ENCODE results near the gene RAET1G.

RAET1G gene

GRCh38 chr6:149889326-149889725 is 33.6 kb downstream of the RAET1G start:
- no peak for DNase-seq (ENCODE audit: low read depth in 2 of 2)
- H3K4me3 ChIP-seq (replicated peaks in 1 of 2; ENCODE audit: low read depth in 2 of 2, low read length in 2 of 2): no peak overlapping the region
- no peak for TF ChIP-seq CTCF (IDR thresholded peaks at IDR 0.05; ENCODE audit: low read depth, low read length)

GRCh38 chr6:149888659-149889058 is 34.3 kb downstream of the RAET1G start:
- DNase-seq (ENCODE audit: low read depth in 2 of 2): peak in 1 of 2 donors; percentile 28
- no peak for TF ChIP-seq CTCF (IDR thresholded peaks at IDR 0.05; ENCODE audit: low read depth, low read length)
- no peak overlapping the region for H3K4me3 ChIP-seq (replicated peaks in 1 of 2; ENCODE audit: low read depth in 2 of 2, low read length in 2 of 2)

GRCh38 chr6:149888093-149888492 is 34.8 kb downstream of the RAET1G start:
- no peak for TF ChIP-seq CTCF (IDR thresholded peaks at IDR 0.05; ENCODE audit: low read depth, low read length)
- no peak for DNase-seq (ENCODE audit: low read depth in 2 of 2)
- no peak overlapping the region for H3K4me3 ChIP-seq (replicated peaks in 1 of 2; ENCODE audit: low read depth in 2 of 2, low read length in 2 of 2)

- peak; percentile 54 to 79 for DNase-seq (ENCODE audit: low read depth in 2 of 2)
- H3K4me3 ChIP-seq (replicated peaks in 1 of 2; ENCODE audit: low read depth in 2 of 2, low read length in 2 of 2): no peak overlapping the region
- no peak for TF ChIP-seq CTCF (IDR thresholded peaks at IDR 0.05; ENCODE audit: low read depth, low read length)
Observed at GRCh38 chr6:149887343-149887742, 35.6 kb downstream of the RAET1G start.

GRCh38 chr6:149885888-149886287 is 37.0 kb downstream of the RAET1G start:
- no peak for DNase-seq (ENCODE audit: low read depth in 2 of 2)
- TF ChIP-seq CTCF (IDR thresholded peaks at IDR 0.05; ENCODE audit: low read depth, low read length): no peak
- H3K4me3 ChIP-seq (replicated peaks in 1 of 2; ENCODE audit: low read depth in 2 of 2, low read length in 2 of 2): no peak overlapping the region

GRCh38 chr6:149884617-149885016 is 38.3 kb downstream of the RAET1G start:
- no peak overlapping the region for H3K4me3 ChIP-seq (replicated peaks in 1 of 2; ENCODE audit: low read depth in 2 of 2, low read length in 2 of 2)
- TF ChIP-seq CTCF (IDR thresholded peaks at IDR 0.05; ENCODE audit: low read depth, low read length): no peak
- no peak for DNase-seq (ENCODE audit: low read depth in 2 of 2)

- H3K4me3 ChIP-seq (replicated peaks in 1 of 2; ENCODE audit: low read depth in 2 of 2, low read length in 2 of 2): no peak overlapping the region
- peak; percentile 53 to 72 for DNase-seq (ENCODE audit: low read depth in 2 of 2)
- no peak for TF ChIP-seq CTCF (IDR thresholded peaks at IDR 0.05; ENCODE audit: low read depth, low read length)
Observed at GRCh38 chr6:149884215-149884614, 38.7 kb downstream of the RAET1G start.

All from cardiac fibroblast (primary cell).